ENCODE measurements around the gene MTA3.

Gene MTA3

DNA sequence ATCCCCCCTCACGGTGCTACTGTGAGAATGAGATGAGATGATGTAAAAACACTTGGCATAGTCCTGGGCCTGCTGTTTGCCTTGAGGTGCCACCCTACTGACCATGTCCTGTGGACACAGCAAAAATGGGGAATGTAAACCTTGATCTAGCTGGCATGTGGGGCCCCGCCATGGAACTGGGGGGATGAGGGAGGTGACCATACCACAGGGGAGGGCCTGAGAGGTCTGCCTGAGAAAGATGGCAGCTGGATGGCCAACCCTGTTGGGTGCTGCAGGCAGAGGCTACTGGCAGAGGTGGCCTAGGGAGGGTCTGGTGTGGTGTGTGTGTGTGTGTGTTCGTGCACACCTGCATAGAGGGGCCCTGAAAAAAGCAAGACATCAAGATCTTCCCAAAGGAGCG, 223.2 kb downstream of the MTA3 start:
- DNase-seq, result no peak

DNA sequence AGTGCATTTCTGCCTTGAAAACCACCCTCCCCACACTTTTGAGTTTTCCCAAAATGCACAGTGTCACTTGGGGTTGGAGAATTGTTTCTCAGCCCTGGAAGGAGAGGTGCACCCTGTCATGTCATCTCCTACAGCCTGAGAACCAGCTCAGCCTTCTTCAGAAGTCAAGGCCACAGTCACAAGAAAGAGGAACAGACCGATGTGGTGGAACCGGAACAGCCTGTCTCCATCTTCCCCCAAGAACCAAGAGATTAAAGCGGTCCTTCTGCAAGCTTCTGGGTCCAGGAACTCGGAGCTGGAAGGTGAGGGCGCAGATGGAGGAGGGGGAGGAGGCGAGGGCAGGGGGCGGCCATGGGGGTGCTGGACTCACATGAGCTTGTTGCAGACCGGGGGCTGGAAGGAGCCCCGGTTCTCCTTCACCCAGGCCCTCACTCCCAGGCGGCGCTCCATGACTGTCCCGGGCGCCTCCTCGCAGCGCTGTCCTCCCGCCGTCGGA, 223.7 kb downstream of the MTA3 start:
- DNase-seq, result peak in 1 of 2 donors; percentile 46

DNA sequence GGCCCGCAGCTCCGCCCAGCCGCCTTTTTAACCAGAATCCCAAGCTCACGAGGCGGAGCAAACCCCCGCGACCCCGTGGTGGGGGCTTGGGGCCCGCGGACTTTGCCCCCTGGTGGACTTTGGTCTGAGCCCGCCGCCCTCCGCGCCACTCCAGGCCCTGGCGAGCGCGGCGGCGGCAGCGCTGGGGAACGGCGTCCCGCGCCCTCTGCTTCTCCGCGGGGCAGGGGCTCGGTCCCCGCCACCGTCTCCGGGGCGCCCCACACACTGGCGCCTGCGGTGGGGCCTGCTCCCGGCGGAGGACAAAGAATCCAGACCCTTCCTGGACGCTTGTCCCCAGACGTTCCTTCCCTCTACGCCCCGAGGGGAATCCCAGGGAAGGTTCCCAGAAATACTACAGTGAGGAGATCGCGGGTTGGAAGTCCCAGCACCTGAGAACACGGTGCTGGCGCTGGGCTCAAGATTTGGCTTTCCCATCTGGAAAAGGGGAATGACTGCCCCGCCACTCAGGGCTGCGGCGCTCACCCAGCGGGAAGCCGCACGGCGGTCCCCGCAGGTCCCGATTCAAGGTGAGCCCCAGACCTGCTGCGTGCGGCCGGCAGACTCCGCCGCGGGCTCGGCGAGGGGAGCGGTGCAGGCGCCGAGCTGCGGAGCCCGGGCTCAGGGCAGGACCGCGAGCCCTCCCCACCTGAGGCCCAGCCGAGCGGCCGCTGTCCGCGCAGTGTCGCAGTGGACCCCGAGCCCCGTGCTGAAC, 224.3 kb downstream of the MTA3 start, which contains the start of gene HAAO:
HAAO (minus strand) TSS at position 1 of the 751 bp plus-strand sequence. CDS start 47 bp downstream, outside the sequence.
- peak in 1 of 2 donors; percentile 22 for DNase-seq

DNA sequence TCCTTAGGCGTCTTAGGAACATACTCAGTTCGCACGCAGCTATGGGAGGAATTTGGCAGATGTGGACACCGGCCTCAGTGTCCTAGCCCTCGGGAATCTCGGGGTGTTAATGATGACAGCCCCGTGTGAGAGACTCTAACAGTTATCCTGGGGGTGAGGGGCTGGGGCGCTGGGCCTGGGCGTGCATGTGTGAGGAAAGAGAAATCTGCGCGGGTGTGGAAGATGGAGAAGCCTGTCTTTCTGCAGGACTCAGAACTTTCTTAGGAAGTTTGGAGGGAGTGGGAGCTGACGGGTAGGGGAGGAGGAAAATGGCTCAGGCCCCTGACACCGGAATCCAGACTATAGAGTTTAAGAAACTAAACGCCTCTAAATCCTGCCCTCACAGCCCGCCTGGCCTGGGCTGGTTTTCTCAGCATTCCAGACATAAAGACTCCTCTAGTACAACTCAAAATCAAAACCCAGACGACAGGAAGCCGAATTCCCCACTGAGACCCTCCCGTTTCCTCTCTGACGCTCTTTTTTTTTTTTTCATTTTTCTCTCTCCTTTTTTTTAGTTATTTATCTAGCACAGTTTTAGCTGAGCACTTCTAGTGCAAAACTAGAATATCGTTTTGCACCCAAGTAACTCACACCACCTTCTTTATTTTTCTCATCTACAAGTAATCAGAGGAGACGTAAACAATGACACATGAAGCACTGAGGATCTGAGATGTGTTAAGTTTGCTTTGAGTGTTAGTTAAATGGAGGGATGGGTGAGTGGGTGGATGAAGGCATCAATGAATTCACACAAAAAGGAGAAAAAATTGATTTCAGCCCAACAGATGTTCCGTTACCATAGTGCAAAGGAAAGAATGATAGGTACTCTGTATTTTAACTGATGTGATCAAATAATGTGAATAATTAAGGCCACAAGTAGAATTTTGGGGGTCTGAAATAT, 225.2 kb downstream of the MTA3 start:
- DNase-seq, result no peak

DNA sequence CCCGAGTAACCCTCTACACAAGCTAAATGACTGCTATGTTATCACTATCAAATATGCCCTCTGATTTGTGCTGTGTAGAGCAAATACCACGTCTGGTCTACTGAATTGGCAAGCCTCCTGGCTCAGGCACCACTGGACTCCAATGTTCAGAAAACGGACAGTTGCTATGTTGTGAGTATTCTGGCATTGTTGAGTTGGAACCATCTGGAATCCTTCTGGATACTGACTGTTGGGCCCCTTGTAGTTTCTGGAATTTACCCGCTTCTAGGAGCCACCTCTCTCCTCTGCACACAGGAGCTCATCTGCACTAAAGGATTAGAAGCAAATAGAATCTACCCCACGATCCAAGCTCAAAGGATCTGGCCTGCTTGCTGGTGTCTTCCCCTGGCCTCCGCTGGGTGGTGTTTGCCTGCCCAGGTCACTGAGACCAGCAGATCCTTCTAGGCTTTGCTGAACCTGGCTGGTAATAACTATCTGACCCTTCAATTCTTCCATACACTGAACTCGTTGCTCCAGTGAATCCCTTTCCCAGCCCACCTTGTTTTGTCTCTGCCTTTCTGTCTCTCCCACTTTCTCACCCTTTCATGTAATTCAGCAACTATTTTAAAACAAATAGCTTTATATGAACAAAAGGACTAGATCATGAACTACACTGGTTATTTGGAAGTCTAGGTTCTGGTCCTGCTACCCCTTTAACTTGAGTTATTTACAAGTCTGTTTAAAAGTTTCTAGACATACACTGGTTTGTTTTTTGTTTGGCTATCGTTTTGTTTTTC, 226.0 kb downstream of the MTA3 start:
- no peak for DNase-seq

DNA sequence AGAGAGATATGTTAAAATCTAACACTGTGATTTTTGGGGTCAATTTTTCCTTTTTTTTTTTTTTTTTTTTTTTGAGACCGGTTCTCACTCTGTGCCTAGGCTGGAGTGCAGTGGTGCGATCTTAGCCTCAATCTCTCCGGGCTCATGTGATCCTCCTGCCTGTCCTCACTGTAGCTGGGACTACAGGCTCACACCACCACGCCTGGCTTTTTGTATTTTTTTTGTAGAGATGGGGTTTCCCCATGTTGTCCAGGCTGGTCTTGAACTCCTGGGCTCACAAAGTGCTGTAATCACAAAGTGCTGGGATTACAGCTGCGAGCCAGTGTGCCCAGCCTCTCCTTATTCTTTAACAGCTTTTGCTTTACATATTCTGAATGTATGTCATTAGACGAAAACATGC, 226.8 kb downstream of the MTA3 start:
- no peak for DNase-seq

DNA sequence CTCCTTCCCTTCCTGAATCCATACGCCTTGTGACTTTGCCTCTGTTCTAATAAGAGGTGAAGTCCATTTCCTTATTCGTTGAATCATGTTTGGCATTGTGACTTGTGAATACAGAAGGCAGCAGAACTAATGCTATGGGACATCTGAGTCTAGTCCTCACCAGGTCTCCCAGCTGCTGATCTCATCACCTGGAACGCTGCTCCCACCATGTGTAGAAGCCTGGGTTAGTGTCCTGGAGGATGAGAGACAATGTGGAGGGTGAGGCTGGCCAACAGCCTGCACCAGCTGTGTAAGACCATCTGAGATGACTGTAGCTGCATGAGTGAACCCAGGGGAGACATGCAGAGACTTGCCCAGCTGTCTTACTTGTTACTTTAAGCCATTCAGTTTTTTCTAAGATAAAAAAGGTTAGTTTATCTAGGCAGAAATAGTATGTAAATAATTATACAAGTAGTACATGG, 227.4 kb downstream of the MTA3 start:
- DNase-seq, result no peak

DNA sequence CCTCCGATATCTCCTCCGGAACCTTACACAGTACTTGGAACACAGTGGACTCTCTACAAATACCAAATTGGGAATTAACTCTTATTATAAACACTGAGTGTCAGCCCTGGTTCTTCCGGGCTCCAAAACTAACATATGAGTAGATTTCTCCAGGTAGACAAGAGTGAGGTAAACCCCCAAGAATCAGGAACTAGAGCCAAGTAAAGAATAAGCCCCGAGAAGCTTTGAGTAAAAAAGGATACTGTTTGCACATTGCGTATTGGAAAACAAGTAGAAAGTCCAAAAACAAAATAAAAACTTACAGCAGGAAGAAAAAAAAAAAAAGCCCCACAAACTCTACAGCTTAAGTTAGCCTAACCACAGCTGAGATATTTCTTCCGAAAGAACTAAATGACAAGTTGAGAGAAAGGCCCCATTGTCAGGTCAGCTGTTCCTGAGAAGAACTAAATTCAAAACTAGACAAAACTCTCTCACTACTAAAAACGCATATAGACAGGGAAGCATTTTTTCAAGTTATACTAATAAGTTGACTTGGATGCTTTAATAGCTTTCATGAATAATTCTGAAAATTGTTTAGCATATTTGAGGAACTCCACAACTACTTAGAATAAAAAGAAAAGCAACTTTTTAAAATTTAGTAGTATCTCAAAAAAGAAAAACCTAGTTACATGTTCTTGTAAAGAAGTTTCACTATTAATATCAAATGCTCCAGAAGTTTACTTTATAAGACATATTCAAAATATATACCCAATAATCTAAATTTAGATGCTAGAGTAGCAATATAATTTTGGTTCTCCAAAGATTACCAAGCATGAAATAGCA, 228.2 kb downstream of the MTA3 start:
- DNase-seq, result no peak

DNA sequence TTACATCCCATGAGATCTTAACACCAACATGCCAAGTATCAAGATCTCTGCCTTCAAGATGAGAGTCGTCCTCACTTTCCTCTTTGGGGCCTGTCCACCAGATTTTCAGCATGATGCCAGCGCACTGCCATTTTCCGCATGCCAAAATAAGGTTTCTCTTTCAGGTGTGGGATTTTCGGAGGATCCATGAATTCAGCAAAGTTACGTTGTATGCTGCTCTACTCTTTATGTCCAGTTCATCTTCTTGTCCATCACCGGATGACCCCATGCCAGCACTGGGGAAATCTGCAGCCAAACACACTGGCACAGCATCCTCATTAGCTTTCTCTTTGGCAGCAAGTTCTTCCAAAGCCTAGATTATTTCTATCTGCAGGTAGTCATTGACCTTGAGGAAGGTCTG, 228.8 kb downstream of the MTA3 start:
- no peak for DNase-seq

DNA sequence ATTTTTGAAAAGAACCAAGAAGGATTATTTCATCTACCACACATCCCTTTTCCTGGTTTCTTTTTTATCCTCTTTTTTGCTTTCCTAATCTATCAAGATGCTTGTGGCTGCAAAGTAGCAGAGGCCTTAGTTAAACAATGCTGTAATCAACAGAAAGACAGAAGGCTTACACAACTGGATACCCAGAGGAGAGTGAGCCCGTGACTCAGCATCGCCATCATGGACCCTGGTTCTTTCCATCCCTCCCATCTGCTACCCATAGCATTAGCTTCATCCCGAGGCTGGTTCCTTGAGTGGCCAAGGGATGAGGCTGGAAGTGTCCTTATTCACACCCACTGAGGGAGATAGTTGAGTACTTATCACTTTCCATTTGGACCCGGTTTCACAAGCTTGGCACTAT, 231.4 kb downstream of the MTA3 start:
- DNase-seq, result no peak

DNA sequence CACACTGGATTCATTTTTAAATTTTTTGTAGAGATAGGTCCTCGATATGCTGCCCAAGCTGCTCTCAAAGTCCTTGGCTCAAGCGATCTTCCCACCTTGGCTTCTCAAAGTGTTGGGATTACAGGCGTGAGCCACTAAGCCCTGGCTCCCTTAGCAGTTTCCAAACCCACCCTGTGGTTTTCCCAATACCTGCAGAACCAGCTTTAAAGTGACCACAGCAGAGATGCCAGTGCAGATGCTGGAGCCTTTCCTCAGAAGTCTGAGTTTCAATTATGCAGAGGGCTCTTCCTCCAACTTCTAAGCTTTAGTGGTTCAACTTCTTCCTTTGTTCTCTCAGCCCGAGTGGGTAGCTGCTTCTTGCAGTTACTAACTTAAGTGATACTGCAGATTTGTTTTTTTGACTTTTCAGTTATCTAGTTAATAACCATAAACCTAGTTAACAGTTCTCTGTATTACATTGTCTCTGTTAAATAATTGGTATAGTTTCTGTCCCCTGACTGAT, 232.1 kb downstream of the MTA3 start:
- DNase-seq, result no peak

DNA sequence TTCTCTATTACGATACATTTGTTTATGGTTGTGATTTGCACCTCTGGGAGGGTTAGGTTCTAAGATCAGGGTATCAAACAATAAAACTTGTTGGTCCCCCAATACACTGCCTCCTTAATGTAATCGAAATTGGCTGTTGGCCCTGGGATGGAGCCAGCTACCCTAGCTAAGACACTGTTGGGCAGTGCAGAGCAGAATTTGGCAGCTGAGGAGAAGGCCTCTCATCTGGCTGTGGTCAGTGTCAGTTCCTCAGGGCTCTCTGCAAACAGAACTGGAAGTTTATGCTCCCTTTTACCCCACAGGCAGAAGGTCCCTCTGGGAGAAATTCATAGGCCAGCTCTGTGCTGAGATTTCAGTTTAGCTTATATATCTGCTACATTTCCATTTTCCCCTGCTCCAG, 232.5 kb downstream of the MTA3 start:
- DNase-seq, result no peak

DNA sequence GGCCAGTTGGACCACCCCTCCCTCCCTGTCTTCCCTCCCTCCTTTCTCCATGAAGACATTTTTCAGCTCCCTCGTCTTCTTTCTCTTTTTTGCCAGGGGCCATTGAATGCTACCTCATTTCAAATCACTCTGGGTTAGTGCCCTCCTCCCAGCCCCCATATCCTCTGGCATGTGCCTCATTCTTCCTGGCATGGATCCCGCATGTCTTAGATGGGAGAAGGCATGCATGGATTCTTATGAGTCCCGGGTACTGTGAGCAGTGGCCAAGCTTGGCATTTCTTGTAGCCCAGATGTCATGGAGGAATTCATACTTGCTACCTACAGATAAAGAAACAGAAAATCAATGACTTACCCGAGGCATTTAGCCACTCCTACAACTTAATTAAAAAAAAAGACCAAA, 232.9 kb downstream of the MTA3 start:
- no peak for DNase-seq

DNA sequence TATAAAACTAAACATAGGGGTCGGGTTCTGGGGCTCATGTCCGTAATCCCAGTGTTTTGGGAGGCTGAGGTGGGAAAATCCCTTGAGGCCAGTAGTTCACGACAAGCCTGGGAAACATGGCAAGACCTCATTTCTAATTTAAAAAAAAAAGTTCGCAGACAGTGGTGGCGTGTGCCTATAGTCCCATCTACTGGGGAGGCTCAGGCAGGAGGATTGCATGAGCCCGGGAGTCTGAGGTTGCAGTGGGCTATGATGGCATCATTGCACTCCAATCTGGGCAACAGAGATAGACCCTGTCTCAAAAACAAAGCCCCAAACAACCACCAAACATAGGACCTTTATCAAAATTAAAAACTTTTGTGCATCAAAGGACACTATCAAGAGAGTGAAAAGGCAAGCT, 233.7 kb downstream of the MTA3 start:
- DNase-seq, result no peak

DNA sequence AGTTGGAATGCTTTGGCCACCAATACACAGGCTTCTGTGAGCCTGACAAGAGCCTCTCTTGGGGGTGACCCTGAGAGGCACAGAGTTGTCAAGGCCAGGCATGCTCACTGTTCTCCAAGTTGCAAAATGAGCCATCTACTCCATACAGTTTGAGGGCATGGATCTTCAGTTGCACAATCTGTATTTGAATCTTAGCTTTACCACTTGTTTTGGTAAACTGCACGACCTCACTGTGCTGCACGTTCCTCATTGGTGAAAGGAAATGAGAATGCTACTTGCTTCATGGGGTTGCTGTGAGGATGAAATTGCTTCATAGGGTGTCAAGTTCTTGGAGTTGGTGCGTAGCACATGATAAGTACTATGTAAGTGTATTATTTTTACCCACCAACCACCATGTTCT, 235.9 kb downstream of the MTA3 start:
- DNase-seq, result no peak

DNA sequence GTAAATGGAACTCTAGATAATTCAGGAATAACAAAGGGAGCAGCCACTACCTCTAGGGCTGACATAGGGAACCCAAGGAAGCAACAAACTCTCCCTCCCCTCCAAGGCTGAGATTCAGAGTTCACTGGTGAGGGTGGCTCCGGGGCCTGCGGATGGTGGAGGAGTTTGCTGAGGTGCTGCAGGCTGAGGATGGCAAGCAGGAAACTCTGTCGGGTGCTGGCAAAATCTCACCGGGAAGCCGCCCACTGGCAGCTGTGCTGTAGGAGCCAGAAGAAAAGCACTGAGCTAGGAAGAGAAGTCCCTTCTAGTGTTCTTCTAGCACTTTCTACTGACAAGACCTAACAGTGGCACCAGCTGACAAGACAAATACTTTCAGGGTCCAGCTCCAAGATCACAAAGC, 236.5 kb downstream of the MTA3 start:
- DNase-seq, result no peak

Data from stimulated activated CD4-positive, alpha-beta T cell treated with anti-CD3 and anti-CD28 coated beads, Interleukin-2, amount 100 ng/mL, for 24 hours (primary cell).